GM12878 (cell line): ENCODE results near the gene ADAMTS3.

Experiments used
- CEBPB ChIP-seq, 2 experiments: fragments of 150-350 bp in 1 of 2; IDR thresholded peaks; 2 replicates each; pipeline ENCODE4 v1.6.1; 2012 to 2014; ENCODE audit warnings: low read depth in 2 of 2, low read length in 2 of 2, borderline replicate concordance in 1 of 2, inconsistent platforms in 1 of 2
- CREB1 ChIP-seq: IDR thresholded peaks from 2 replicates; pipeline ENCODE4 v1.6.1; 2012; ENCODE audit warnings: low read depth, mild to moderate bottlenecking, inconsistent platforms
- CTCF ChIP-seq, 3 experiments: IDR thresholded peaks in 2 of 3; conservative IDR thresholded peaks in 1 of 3; 2 replicates each; pipeline ENCODE4 v1.5.1; 2011; ENCODE audit warnings: low read depth in 3 of 3, low read length in 3 of 3, mild to moderate bottlenecking in 3 of 3, control low read depth in 2 of 3, moderate library complexity in 2 of 3, inconsistent platforms in 1 of 3, mixed read lengths in 1 of 3; ENCODE audit not compliant: control insufficient read depth in 2 of 3, insufficient read depth in 1 of 3; ENCODE audit errors: extremely low read depth in 1 of 3
- EZH2 ChIP-seq: IDR thresholded peaks from 2 replicates; pipeline ENCODE4 v1.6.1; 2012; ENCODE audit warnings: low read depth, mild to moderate bottlenecking, control low read depth, inconsistent platforms, low read length, borderline replicate concordance; ENCODE audit not compliant: control insufficient read depth
- FOXK2 ChIP-seq: fragments of 450-650 bp; IDR thresholded peaks from 2 replicates; pipeline ENCODE4 v1.6.1; 2017; ENCODE audit warnings: mild to moderate bottlenecking, moderate library complexity
- POLR2A ChIP-seq: IDR thresholded peaks from 2 replicates; pipeline ENCODE4 v1.6.1; 2011; ENCODE audit warnings: low read depth, mild to moderate bottlenecking, low read length
- PRDM15 ChIP-seq: fragments of 450-650 bp; formaldehyde crosslinking; IDR thresholded peaks from 2 replicates; pipeline ENCODE4 v1.4.0; 2020; ENCODE audit warnings: mild to moderate bottlenecking, moderate library complexity
- RAD21 ChIP-seq: IDR thresholded peaks from 2 replicates; pipeline ENCODE4 v1.6.1; 2011; ENCODE audit warnings: mild to moderate bottlenecking, low read depth, low read length, moderate library complexity; ENCODE audit not compliant: insufficient read depth
- RBBP5 ChIP-seq: fragments of 200-600 bp; sonication (generic); conservative IDR thresholded peaks from 2 replicates; pipeline ENCODE4 v1.6.1; 2016
- RFX5 ChIP-seq: IDR thresholded peaks from 2 replicates; pipeline ENCODE4 v1.6.1; 2011; ENCODE audit warnings: low read depth, low read length, improper control_type of control experiment
- SMC3 ChIP-seq: IDR thresholded peaks from 2 replicates; pipeline ENCODE4 v1.6.1; 2011; ENCODE audit warnings: low read length, improper control_type of control experiment, borderline replicate concordance
- USF1 ChIP-seq: IDR thresholded peaks from 2 replicates; pipeline ENCODE4 v1.6.1; 2011; ENCODE audit warnings: borderline replicate concordance, low read depth, mild to moderate bottlenecking, moderate library complexity, mixed read lengths, low read length; ENCODE audit not compliant: insufficient read depth; ENCODE audit errors: extremely low read length
- ZBED1 ChIP-seq: IDR thresholded peaks from 2 replicates; pipeline ENCODE4 v1.6.1; 2016; ENCODE audit warnings: borderline replicate concordance

- TF ChIP-seq CEBPB (IDR thresholded peaks at IDR 0.05; ENCODE audit: borderline replicate concordance in 1 of 2, low read depth in 2 of 2, low read length in 2 of 2) (no peak), POLR2A (no peak), CTCF (IDR thresholded peaks at IDR 0.05 in 2 of 3, conservative IDR thresholded peaks at IDR 0.05 in 1 of 3; ENCODE audit: control insufficient read depth in 2 of 3, extremely low read depth in 1 of 3, insufficient read depth in 1 of 3, low read depth in 3 of 3, low read length in 3 of 3) (no peak), SMC3 (no peak), CREB1 (no peak), ZBED1 (no peak), RAD21 (no peak), PRDM15 (CRISPR knock-in tag) (no peak), FOXK2 (no peak), EZH2 (no peak), RFX5 (no peak), RBBP5 (no peak), USF1 (no peak)
These were observed 46.6 kb downstream of the ADAMTS3 start for GRCh38 chr4:72522440-72522839.
